Right lung (tissue), 5 donors: ENCODE results near the gene CXCL17. TPM values are rescaled to one million over a fixed set of nuclear protein-coding genes. Genes with fewer than 3 reads are reported as not detected.
"Not testable (repeated sequence)": the region's sequence is repeated elsewhere in the genome, so short reads cannot be mapped to it uniquely, and the experiment has no call there.

Experiments used
- DNase-seq, 2 donors: peaks; one replicate each; pipeline ENCODE4 v3.0.0-alpha.2; 2013
- polyA plus RNA-seq, 5 donors: library from polyadenylated mRNA; unstranded; fragments of 120-200 nt; gene quantifications; one replicate each; pipeline versions ENCODE4 v1.2.1 to v1.2.3, GENCODE V29; 2013; ENCODE audit warnings: inconsistent platforms in 1 of 5, low replicate concordance in 1 of 5; ENCODE audit not compliant: insufficient read length in 5 of 5, insufficient read depth in 1 of 5

The CXCL17 gene
- polyA plus RNA-seq, 5 donors = 9.0 to 21.5 (median 16.0) TPM

DNA sequence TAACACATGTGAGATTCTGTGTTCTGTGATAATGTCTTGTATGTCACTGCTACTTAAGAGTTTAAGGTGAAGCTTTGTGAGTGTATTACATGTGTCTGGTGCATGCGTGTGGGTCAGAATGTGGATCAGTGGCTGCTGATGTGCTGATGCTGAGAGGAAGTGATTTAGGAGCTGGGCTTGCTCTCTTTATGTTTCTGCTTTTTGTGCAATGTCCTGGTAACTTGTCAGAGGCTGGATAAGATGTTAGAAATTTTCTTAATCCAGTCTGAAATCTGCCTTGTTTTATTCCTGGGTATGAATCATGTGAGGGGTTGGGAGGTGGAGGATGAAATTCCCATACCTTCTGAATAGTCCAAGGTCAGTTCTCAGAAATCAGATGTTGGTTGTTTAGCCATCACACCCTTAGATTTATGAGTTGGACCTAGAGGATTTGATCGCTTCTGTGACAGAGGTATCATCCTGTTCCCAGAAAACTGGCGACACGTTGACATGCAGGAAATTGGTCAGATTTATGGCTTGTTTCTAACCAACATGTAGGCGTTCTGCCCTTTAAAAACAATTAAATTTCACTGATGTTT is 24.5 kb upstream of the CXCL17 start:
- DNase-seq = no peak

DNA sequence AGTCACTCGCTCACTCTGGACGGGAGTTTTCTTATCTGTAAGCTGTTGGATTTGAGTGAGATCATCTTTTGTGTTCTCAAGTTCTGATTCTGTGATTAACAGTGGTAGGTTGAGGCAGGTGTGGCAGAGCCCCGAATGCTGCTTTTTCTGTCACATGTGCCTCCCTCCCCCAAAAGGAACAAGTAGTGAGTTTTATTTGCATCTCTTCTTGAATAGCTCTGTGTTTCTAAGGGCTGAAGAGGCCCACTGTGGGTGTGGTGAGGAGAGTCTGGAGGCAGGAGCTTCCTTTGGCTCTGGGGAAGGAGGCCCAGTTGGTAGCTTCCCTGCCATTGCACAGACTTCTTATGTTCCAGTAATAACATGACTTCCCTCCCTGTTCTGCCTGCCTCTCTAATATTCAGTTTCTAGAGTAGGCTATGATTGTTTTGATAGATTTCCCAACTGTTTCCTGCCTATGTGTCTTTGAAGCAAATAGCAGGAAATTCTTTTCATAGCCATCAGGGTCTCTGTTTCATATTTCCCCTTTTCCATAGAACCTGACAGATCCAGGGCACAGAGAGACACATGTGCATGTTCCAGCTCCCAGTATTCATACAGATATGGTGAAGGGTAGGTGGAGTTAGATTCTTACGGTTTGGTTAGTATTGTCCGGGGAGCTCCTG is 23.9 kb upstream of the CXCL17 start:
- no peak for DNase-seq

DNA sequence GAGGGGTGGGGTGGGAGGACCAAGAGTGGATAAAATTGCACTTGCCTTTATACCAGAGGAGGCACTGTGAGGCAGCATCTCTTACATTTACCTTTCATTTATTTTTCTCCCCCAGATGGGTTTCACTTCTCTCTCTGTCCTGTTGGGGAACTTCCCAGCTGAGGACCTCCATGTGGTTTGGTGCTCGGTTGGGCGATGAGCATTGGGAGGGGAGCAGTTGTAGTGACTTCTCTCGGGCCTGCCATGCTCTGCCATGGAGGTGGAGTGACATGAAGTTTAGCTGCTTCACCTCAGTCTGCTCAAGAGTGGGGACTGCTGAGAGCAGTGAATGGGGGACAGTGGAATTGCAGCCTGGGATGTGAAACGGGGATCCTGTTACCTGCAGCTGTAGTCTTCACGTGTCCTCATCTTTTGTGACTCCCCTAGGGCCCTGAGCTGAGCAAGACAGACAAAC is 23.1 kb upstream of the CXCL17 start:
- no peak for DNase-seq

DNA sequence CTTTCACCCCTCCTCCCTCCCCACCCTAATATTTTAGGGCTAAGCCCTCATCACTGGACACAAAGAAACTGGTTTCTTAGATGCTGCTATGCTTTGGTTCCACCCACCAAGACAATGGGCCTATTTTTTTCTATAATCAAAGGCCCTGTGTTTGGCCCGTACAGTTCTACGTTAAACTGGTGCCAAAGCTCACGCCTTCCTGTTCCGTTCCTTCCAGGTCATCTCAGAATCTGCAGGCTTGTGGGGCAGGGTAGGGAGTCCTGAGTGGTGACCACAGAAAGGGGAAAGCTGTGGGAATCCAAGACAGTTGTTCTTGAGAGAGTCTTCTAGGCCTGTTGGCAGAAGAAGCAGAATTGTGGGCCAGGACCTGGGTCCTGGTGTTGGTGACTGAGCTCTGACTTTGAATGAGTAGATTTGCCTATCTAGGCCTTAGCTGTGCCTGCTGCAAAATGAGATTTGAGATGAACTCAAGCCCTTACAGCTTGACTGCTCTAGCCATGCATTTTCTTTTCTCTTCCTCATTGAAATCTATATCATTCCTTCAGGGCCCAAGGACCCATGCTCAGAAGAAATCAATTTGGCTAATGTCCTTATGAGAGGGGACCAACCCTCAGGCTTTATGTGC is 19.1 kb upstream of the CXCL17 start:
- no peak for DNase-seq

DNA sequence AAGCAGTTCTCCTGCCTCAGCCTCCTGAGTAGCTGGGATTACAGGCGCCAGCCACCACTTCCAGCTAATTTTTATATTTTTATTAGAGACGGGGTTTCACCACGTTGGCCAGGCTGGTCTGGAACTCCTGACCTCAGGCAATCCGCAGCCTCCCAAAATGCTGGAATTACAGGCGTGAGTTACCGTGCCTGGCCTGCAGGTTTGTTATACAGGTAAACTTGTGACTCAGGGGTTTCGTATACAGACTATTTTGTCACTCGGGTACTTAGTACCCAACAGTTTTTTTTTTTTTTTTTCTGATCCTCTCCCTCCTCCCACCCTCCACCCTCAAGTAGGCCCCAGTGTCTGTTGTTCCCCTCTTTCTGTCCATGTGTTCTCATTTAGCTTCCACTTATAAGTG is 18.5 kb upstream of the CXCL17 start:
- DNase-seq = not testable (repeated sequence)

DNA sequence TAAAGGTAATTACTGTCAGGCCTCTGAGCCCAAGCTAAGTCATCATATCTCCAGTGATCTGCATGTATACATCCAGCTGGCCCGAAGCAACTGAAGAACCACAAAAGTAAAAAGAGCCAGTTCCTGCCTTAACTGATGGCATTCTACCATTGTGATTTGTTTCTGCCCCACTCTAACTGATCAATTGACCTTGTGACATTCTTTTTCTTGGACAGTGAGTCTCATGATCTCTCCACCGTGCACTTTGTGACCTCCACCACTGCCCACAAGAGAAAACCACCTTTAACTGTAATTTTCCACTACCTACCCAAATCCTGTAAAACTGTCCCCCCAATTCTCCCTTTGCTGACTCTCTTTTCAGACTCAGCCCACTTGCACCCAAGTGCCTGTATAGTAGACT is 17.2 kb upstream of the CXCL17 start:
- DNase-seq = no peak

DNA sequence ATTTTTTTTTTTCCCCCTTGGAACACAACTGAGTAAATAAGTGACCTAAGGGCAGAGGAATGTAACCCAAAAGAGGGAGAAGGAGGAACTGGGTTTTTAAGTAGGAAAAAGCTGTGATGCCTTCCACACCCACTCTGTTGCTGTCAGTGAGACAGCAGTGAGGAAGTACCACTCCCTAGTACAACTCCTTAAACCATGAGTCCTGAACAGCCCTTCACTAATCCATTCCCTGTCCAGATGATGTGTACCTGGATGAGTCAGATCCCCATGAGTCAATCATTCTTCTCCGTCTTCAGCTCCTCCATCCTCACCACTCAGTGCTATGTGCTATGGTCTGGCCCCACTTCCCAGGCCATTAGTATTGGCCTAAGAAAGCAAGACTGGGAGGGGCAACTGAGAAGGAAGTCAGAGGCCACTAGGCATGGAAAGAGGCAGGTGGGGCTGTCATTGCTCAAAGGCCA is 12.9 kb upstream of the CXCL17 start:
- DNase-seq = no peak

DNA sequence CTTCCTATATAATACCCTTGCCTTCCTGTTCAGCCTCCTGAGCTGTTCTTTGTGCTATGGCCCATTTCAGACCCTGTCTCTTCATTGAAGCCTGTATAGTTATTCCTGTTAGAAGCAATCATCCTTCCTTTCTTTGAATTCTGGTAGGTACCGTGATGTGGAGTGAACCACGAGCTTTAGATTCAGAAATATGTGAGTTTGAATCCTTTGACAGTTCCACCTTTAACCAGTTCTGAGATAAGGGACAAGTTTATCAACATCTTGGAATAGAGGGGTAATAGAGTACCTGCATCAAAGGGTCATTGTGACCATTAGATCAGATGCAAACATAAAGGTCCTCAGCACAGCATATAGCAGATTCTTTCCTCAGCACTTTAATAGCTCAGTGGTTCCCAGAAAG is 12.3 kb upstream of the CXCL17 start:
- no peak for DNase-seq

DNA sequence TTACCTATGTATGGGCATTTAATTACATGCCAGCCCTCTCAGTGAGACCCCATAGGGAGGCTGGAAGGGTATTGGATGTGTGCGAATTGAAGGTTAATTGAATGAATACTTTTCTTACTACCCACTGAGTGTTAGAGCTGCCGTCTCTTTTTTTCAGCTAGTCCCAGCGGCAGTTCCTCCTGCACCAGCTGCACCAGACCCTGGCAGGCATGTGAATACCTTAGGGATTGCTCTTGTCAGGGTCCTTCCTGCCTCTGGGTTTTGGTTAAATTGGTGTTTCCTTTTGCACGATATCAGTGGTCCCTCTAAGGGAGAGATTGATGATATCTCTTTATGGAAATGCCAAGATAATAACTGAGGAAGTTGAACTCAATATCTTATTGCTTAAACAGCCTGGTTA is 9.8 kb upstream of the CXCL17 start:
- DNase-seq = no peak

DNA sequence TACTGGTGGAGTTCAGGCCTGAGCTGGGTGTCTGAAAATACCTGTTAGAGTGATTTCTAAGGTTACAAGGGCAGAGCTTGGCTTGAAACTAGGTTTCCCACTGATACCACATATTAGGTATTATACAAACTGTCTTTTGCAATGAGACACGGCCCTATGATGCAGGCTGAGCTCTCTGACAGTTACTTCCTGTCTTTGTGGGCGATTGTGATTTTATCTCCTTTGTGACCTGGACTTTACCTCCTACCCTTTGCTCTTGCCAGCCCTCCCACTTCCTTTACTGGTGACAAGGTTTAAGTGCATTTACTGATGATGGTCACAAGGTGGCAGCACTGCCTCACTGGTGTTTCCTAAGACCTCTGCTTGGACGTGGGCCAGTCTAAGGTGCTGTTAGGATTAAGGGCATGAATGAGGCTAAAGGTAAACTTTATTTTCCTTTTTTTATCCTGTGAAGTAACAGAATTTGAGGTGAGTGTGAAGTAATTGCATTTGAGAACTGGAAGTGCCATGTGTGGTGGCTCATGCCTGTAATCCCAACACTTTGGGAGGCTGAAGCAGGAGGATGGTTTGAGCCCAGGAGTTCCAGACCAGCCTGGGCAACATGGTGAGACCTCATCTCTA is 7.7 kb upstream of the CXCL17 start:
- peak; percentile 68 to 75 for DNase-seq

DNA sequence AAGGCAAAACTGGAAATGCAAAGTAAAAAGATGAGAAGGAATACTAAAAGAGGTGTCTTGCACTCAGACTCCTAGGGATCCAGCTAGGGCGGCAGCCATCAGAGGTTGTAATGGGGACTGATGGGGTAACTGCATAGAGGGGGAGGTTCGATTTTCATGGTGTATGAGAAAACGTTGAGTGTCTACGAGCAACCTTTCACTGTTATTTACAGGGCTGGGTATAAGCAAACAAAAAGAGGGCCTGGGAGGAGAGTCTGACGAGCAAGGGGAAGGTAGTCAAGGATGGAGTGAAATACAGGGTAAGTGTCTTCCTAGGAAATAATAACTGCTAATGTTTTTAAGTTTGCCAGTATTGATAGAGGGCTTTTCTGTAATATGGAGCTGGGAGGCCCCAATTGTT is 5.6 kb upstream of the CXCL17 start:
- not testable (repeated sequence) for DNase-seq

DNA sequence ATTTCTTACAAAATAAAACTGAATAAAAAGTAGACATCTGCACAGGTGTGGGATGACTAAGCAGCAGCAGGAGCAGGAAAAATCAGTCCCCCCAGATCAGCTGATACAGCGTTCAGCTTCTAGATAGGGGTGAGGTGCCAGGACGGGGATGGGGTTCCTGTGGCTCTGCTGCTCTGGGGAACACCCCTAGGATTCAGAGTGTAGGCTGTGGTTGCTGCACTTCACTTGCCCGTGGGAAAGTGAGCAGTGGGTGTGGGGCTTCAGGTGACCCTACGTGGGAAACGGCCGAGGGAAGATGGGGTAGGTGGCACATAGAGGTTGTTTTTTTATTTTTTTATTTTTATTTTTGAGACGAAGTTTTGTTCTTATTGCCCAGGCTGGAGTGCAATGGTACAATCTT is 3.2 kb upstream of the CXCL17 start:
- DNase-seq = no peak

DNA sequence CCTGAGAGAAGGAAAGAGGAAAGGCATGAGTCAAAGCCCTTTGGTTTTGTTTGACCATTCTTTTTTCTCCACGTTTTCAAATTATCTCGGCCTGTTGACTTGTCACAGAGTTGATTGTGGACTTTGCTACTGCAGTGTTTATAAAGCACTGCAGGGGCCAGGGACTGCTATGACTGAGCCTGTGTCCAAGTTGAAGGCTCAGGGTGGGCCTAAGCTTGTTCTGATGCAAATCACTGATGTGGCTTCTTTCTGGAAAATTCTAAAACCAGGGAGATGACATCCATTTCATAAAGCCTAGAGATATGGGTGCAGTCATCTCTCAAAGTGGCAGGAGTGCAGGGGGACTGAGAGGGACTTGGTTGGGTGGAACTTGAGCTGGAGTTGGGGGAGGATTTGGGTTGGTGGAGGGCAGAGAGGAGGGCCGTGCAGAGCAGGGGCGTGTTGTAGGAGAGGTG is 1.2 kb upstream of the CXCL17 start:
- DNase-seq = no peak

DNA sequence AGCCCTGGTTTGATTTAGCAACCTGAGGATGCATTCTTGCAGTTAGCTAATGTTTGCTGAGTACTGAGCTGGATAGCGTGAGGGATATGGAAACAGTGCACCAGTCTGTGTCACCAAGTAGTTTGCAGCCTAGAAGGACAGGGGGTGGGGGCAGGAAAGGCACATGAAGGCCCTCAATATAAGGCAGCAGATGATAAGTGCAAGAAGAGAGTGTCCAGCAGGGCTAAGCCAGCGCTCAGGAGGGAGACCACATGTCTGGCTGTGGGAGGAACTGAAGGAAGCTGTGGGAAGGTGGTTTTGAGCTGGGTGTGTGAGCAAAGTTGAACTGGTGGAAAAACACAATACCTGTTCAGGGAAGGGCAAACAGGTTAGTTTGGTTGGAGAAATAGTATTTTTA is 1.7 kb downstream of the CXCL17 start:
- no peak for DNase-seq

DNA sequence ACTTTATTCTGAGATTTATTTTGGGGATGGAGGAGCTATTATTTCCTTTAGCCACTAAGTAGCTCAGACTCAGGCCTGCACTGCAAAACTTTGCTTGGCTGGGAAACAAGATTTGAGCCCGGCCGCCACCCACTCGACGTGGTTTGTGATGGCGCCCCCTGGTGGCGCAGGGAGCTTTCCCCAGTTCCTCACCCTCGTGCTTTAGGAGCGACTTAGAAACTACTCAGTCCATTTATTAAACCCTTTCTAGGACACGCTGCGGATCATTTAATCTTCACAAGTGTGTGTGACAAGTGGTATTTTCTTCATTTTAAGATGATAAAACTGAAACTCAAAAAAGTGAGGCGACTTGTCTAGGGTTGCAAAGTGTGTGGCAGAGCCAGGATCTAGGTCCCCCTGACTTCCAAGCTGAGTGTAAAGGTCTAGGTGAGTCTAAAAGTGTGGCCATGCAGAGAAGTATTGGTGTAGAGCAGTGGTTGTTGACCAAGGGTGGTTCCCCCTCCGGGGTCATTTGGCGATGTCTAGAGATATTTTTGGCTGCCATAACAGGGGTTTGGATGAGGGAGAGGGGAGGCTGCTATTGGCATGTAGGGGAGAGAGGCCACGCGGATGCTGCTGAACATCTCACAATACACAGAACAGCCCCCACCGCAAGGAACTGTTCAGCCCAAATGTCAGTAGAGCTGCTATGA is 2.2 kb downstream of the CXCL17 start:
- no peak for DNase-seq

DNA sequence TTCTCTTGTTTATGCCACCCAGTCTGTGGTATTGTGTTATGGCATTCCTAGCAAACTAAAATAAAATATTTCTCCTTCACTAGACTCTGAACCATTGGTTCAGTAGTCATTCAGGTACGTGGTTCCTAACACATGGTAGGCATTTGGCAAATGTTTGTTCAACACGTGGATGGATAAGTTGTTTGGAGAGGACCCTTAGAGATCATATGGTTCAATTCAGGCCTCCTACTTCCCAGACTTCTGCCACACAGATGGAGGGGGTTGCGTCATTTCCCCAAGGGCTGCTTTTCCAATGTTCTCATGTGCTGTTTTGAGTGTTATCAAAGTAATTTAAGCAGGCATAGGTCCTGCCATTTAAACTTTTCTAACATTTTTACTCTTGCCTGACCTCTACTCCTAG is 6.7 kb downstream of the CXCL17 start:
- no peak for DNase-seq

DNA sequence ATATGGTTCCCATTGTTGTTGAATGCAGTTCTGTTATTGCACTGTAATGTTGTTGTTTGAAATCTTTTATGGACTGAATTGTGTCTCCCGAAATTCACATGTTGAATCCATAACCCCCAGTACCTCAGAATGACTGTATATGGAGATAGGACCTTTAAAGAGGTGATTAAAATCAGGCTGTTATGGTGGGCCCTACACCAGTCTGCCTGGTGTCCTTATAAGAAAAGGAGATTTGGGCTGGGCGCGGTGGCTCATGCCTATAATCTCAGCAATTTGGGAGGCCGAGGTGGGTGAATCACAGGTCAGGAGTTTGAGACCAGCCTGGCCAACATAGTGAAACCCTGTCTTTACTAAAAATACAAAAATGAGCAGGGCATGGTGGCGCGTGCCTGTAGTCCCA is 7.4 kb downstream of the CXCL17 start:
- no peak for DNase-seq

DNA sequence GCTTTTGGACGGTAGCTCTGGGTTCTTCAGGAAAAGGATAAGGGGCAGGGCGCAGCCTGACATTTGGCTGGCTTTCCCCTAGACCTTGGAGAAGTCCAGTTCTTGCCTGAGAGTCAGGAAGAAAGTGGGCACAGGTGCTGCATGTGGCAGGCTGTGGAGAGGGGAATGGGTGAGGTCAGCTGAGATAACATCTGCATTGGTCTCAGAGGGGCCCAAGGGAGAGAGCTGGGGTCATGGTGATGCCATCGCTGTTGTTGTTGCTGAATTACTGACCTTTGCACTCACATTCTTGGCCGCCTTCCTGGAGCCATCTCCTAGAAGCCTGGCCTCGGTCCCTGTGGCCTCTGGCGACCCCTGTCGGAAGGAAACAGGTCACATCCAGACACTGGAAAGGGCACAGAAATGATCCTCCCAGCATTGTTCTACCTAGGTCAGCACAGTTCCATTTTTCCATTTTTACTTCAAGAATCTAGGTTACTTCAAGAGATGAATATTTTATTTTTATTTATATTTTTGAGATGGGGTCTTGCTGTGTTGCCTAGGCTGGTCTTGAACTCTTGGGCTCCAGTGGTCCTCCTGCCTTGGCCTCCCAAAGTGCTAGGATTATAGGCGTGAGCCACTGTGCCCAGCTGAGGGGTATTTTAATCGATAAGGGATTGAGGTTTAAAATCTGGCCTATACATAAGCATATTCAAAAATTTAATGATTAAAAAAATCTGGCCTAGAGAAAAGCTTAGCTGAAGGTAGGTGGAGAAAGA is 9.1 kb downstream of the CXCL17 start:
- no peak for DNase-seq

DNA sequence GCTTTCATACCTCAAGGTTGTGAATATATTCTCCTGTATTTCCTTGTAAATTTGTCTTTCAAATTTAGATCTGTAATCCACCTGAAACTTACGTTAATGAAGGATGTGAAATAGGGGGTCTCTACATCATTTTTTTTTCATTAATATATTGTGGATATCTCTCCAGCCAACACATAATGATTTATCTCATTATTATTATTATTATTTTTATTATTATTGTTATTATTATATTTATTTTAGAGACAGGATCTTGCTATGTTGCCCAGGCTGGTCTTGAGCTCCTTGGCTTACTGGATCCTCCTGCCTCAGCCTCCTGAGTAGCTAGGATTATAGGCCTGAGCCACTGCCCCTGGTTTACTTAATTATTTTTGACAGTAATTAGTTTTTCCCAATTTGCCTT is 11.3 kb downstream of the CXCL17 start:
- DNase-seq = no peak

DNA sequence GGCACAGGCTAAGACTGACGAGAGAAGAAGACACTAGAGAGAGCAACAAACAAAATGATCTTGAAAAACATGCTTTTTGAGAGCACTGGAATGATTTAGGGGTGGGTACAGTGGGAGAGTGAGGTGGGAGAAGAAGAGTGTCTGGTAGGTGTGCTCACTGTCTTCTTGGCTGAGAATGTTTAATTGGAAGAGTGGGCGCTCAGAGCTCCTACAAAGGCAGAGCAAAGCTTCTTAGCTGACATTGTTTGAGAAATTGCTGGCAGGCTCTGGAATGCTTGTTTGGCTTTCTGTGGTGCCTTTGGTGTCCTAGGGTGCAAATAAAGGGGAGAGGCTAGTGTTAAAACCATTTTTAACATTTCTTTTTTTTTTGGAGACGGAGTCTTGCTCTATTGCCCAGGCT is 14.1 kb downstream of the CXCL17 start:
- DNase-seq = no peak

DNA sequence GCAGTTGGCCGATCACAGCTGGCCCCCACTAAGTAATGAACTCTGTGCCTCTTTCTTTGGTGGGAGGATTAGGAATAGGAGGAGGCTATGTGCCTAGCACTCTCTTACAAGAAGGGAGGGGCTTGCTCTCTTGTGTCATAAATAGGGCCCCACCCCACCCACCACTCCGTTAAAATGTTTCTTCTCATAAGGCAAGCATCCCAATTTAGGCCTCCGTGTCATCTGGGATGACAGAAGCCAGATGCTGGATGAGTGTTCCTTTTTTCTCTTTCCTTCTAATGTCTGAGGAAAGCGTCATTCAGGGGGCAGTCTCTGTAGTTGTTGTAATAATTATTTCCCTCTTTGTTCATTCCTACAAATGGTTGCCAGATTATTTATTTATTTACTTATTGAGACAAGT is 15.4 kb downstream of the CXCL17 start, which contains the start of gene LIPE:
TSS of gene LIPE (minus strand) at position 76 of the 400 bp plus-strand sequence. CDS start 239 bp downstream, outside the sequence.
- DNase-seq = no peak
